Keratinocyte (primary cell): Measurements from ENCODE around the gene MTA3. TPM values are rescaled to one million over a fixed set of nuclear protein-coding genes. Genes with fewer than 3 reads are reported as not detected.

Experiments used
- DNase-seq: peaks from one replicate; pipeline ENCODE4 v3.0.0-alpha.2; 2011; ENCODE audit warnings: low read depth, missing footprints, low spot score
- FAIRE-seq: peaks from 2 replicates; lab custom pipeline; 2011; peaks lifted over from hg19 to GRCh38; lab: Jason Lieb, UNC
- H2AFZ ChIP-seq: 2 replicates; pipeline ENCODE4 v1.6.0; 2012; ENCODE audit warnings: low read length, control low read depth, inconsistent platforms; ENCODE audit not compliant: control insufficient read depth
- H3K27ac ChIP-seq: 2 replicates; pipeline ENCODE4 v1.5.1; 2011; ENCODE audit warnings: low read length; ENCODE audit not compliant: control insufficient read depth, insufficient read depth
- H3K27me3 ChIP-seq: 3 replicates; pipeline ENCODE4 v1.6.0; 2011; ENCODE audit warnings: low read length; ENCODE audit not compliant: control insufficient read depth, insufficient read depth; ENCODE audit errors: extremely low read depth
- H3K36me3 ChIP-seq, 2 experiments: 2 replicates in 1 of 2; 3 replicates in 1 of 2; pipeline ENCODE4 v1.5.1; 2011; ENCODE audit warnings: low read length in 2 of 2, mild to moderate bottlenecking in 1 of 2; ENCODE audit not compliant: control insufficient read depth in 2 of 2, insufficient read depth in 2 of 2; ENCODE audit errors: extremely low read depth in 1 of 2
- H3K4me1 ChIP-seq: 3 replicates; pipeline ENCODE4 v1.5.1; 2011; ENCODE audit warnings: low read length; ENCODE audit not compliant: control insufficient read depth, insufficient read depth; ENCODE audit errors: extremely low read depth
- H3K4me2 ChIP-seq: 3 replicates; pipeline ENCODE4 v1.6.0; 2011; ENCODE audit warnings: low read depth, low read length; ENCODE audit not compliant: control insufficient read depth, insufficient read depth; ENCODE audit errors: extremely low read depth
- H3K4me3 ChIP-seq, 3 experiments: fragments of 200-600 bp in 1 of 3; sonication (generic) in 1 of 3; 2 replicates in 2 of 3; 3 replicates in 1 of 3; pipeline ENCODE4 v1.5.1; 2011 to 2016; ENCODE audit warnings: low read length in 3 of 3, mild to moderate bottlenecking in 3 of 3, control low read depth in 2 of 3, inconsistent platforms in 1 of 3, low read depth in 1 of 3, mixed read lengths in 1 of 3, mixed run types in 1 of 3, moderate library complexity in 1 of 3; ENCODE audit not compliant: control insufficient read depth in 2 of 3, insufficient read depth in 2 of 3; ENCODE audit errors: extremely low read depth in 1 of 3
- H3K79me2 ChIP-seq: 2 replicates; pipeline ENCODE4 v1.6.0; 2012; ENCODE audit warnings: low read length; ENCODE audit not compliant: control insufficient read depth, insufficient read depth
- H3K9ac ChIP-seq: 3 replicates; pipeline ENCODE4 v1.6.0; 2011; ENCODE audit warnings: low read length; ENCODE audit not compliant: control insufficient read depth, insufficient read depth; ENCODE audit errors: extremely low read depth
- H3K9me1 ChIP-seq: 3 replicates; pipeline ENCODE4 v1.6.0; 2011; ENCODE audit warnings: low read length; ENCODE audit not compliant: control insufficient read depth, insufficient read depth; ENCODE audit errors: extremely low read depth
- H3K9me3 ChIP-seq: 2 replicates; pipeline ENCODE4 v1.5.1; 2012; ENCODE audit warnings: low read depth, low read length; ENCODE audit not compliant: control insufficient read depth
- H4K20me1 ChIP-seq: 3 replicates; pipeline ENCODE4 v1.6.0; 2011; ENCODE audit warnings: low read length; ENCODE audit not compliant: control insufficient read depth, insufficient read depth; ENCODE audit errors: extremely low read depth
- CTCF ChIP-seq, 3 experiments: IDR thresholded peaks in 1 of 3; conservative IDR thresholded peaks in 1 of 3; optimal IDR thresholded peaks in 1 of 3; 2 replicates in 2 of 3; 3 replicates in 1 of 3; pipeline versions ENCODE3 to v1.5.1; 2011; ENCODE audit warnings: low read length in 3 of 3, mild to moderate bottlenecking in 3 of 3, moderate library complexity in 2 of 3, control low read depth in 1 of 3, inconsistent platforms in 1 of 3; ENCODE audit not compliant: insufficient read depth in 2 of 3; ENCODE audit errors: extremely low read depth in 1 of 3
- EZH2 ChIP-seq: IDR thresholded peaks from one replicate; pipeline ENCODE4 v1.6.1; 2012; ENCODE audit warnings: inconsistent platforms, mild to moderate bottlenecking, low read length, moderate library complexity
- dilution Hi-C: fragments of 300-500 bp; cut with MboI; formaldehyde crosslinking; loops from one replicate; pipeline ENCODE4 v1.7.0; 2020; ENCODE audit warnings: low sequenced_read_pairs; ENCODE audit not compliant: extremely low pct_ligation_motif_present
- polyA plus RNA-seq, 5 experiments: library from polyadenylated mRNA; depleted of rRNA in 3 of 5; stranded (reverse) in 3 of 5; stranded (forward) in 1 of 5; unstranded in 1 of 5; fragments of >200 nt; gene quantifications; 1 replicate in 1 of 5; 2 replicates in 3 of 5; 3 replicates in 1 of 5; pipeline versions ENCODE4 v1.2.1 to v1.2.3, GENCODE V29; 2011 to 2012; ENCODE audit warnings: missing spikeins in 2 of 5, low read depth in 1 of 5, low replicate concordance in 1 of 5

The MTA3 gene
- polyA plus RNA-seq, 1 donor (not counting 4 experiments of a cell fraction or from before 2014, with no cell fraction given) = 34.3 TPM

GRCh38 chr2:42522035-42522434, 46.4 kb upstream of the MTA3 start:
- FAIRE-seq = no peak
- TF ChIP-seq EZH2 (no peak), CTCF (optimal IDR thresholded peaks at IDR 0.05 in 1 of 3, IDR thresholded peaks at IDR 0.05 in 1 of 3, conservative IDR thresholded peaks at IDR 0.05 in 1 of 3; ENCODE audit: extremely low read depth in 1 of 3, insufficient read depth in 2 of 3, low read length in 3 of 3) (no peak)
- Histone ChIP-seq H3K27ac (no peak overlapping the region), H3K27me3 (no peaks in the 10 kb centered on the region), H3K9ac (no peak overlapping the region), H3K79me2 (no peaks in the 10 kb centered on the region), H4K20me1 (no peaks in the 10 kb centered on the region), H3K9me3 (no peaks in the 10 kb centered on the region), H3K4me1 (no peaks in the 10 kb centered on the region), H3K4me3 (no peak overlapping the region), H2AFZ (no peak overlapping the region), H3K9me1 (no peaks in the 10 kb centered on the region), H3K36me3 (no peaks in the 10 kb centered on the region), H3K4me2 (no peak overlapping the region)
- DNase-seq = no peak
- dilution Hi-C loops = no loop called here

- FAIRE-seq (no peak), DNase-seq (no peak)
- no peaks in the 10 kb centered on the region for H3K79me2 ChIP-seq
- H3K27ac ChIP-seq = no peak overlapping the region
- no peak overlapping the region for H2AFZ ChIP-seq
- TF ChIP-seq EZH2 (no peak), CTCF (optimal IDR thresholded peaks at IDR 0.05 in 1 of 3, IDR thresholded peaks at IDR 0.05 in 1 of 3, conservative IDR thresholded peaks at IDR 0.05 in 1 of 3; ENCODE audit: extremely low read depth in 1 of 3, insufficient read depth in 2 of 3, low read length in 3 of 3) (no peak)
- H3K4me3 ChIP-seq = no peak overlapping the region
- H4K20me1 ChIP-seq = no peaks in the 10 kb centered on the region
- no peak overlapping the region for H3K9ac ChIP-seq
- no peaks in the 10 kb centered on the region for H3K9me1 ChIP-seq
- no peaks in the 10 kb centered on the region for H3K4me1 ChIP-seq
- dilution Hi-C loops = no loop called here
- H3K9me3 ChIP-seq = no peaks in the 10 kb centered on the region
- H3K36me3 ChIP-seq = no peaks in the 10 kb centered on the region
- no peak overlapping the region for H3K4me2 ChIP-seq
- no peaks in the 10 kb centered on the region for H3K27me3 ChIP-seq
Measured at GRCh38 chr2:42523341-42523740, 45.1 kb upstream of the MTA3 start.
